Left renal cortex interstitium (tissue), 4 donors: ENCODE results near the gene FOXK2. TPM values are rescaled to one million over a fixed set of nuclear protein-coding genes. Genes with fewer than 3 reads are reported as not detected.
"Not testable (repeated sequence)": the region's sequence is repeated elsewhere in the genome, so short reads cannot be mapped to it uniquely, and the experiment has no call there.

ENCODE experiments used
- DNase-seq, 4 donors: peaks; one replicate each; pipeline ENCODE4 v3.0.0-alpha.2; 2013; ENCODE audit warnings: low read depth in 4 of 4, low spot score in 2 of 4, missing footprints in 1 of 4
- polyA plus RNA-seq, 4 donors: library from polyadenylated mRNA; unstranded; fragments of 120-200 nt; gene quantifications; one replicate each; pipeline ENCODE4 v1.2.1, GENCODE V29; 2013; ENCODE audit not compliant: insufficient read length in 4 of 4

FOXK2 gene
- polyA plus RNA-seq, 4 donors = 34.7 to 48.6 (median 42.8) TPM

DNA sequence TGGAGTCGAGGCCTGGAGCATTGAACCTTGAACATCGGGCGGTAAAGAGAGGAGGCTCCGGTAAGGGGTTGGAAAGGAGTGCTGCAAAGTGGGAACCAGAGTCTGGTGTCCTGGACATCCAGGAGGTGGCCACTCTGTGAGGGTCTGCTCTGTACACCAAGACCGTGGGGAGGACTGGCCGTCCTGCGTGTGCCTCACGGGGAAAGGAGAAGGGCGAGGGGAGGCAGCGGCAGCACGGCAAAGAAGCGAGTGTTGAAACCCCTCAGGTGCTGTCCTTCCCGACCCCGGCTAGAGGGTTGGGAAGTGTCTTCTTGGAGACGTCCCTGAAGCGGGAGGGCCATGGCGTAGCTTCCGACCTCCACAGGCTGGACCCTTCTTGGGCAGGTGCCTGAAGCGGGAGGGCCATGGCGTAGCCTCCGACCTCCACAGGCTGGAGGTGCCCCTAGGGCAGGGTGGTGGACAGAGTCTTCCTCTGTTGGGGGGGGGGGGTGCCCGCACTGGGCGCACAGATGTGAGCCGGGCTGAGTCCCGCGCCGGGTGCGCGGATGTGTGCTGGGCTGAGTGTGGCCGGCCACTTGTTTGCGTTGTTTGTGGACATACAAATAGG lies 42.0 kb downstream of the FOXK2 start:
- DNase-seq = no peak

GRCh38 chr17:82562718-82563220 lies 43.2 kb downstream of the FOXK2 start:
- not testable (repeated sequence) for DNase-seq

DNA sequence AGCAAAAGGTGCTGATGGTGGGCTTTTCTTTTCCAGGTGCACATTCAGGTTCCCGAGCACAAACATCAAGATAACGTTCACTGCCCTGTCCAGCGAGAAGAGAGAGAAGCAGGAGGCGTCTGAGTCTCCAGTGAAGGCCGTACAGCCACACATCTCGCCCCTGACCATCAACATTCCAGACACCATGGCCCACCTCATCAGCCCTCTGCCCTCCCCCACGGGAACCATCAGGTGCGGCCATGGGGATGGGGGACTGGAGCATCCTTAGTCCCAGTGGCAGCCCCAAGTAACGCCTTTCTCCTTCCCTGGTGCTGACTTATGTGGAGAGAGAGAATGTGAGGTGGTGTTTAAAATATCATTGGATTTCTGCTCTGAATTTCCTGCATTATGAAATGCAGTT lies 43.8 kb downstream of the FOXK2 start:
- DNase-seq = no peak

- not testable (repeated sequence) for DNase-seq
Measured at GRCh38 chr17:82563745-82564144, 44.2 kb downstream of the FOXK2 start.

GRCh38 chr17:82564241-82564640 lies 44.7 kb downstream of the FOXK2 start:
- DNase-seq = no peak

DNA sequence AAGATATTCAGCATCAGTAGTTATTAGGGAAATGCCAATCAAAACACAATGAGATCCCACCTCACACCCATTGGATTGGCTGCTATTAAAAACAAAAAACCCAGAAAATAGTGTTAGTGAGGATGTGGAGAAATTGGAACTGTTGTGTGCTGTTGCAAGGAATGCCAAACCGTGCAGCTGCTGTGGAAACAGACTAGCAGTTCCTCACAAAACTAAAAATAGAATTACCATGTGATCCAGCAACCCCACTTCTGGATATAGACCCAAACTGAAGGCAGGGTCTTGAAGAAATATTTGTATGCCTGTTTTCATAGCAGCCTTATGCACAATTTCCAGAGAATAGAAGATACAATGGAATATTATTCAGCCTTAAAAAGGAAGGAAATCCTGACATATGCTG lies 46.0 kb downstream of the FOXK2 start:
- DNase-seq = no peak

GRCh38 chr17:82566129-82566960 lies 46.8 kb downstream of the FOXK2 start:
- no peak for DNase-seq

- DNase-seq = no peak
Measured at GRCh38 chr17:82567286-82567685, 47.8 kb downstream of the FOXK2 start.

DNA sequence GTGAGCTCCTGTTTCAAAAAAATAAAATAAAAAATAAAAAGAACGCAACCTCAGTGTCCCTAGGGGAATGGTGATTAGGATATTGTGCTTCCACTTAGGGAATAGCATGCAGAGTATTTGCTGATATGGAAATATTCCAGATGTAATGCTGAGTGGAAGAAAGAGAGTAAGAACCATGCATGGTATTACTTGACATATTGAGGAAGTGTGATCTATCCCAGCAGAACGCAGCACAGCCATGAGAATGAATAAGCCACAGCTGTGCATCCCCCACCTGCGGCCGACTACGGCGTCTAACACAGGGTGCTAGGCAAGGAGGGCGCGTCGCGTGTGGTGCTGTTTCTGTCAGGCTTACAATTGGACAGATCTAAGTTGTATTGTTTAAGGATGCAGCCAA lies 49.5 kb downstream of the FOXK2 start:
- DNase-seq = no peak

- DNase-seq = no peak
Measured at GRCh38 chr17:82569621-82570020, 50.1 kb downstream of the FOXK2 start.

DNA sequence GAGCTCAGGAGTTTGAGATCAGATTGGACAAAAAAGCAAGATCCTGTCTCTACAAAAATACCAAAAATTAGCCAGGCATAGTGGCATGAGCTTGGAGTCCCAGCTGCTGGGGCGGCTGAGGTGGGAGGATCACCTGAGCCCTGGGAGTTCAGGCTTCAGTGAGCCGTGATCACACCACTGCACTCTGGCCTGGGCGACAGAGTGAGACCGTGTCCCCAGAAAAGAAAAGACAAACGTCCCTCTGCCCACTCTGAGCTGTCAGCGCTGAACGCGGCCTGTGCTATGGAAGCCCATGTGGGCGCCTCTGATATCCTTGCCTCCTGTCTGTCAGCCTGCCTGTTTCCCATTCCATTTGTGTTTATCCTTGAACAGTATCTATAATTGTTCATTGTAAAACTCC lies 50.7 kb downstream of the FOXK2 start:
- DNase-seq = no peak

DNA sequence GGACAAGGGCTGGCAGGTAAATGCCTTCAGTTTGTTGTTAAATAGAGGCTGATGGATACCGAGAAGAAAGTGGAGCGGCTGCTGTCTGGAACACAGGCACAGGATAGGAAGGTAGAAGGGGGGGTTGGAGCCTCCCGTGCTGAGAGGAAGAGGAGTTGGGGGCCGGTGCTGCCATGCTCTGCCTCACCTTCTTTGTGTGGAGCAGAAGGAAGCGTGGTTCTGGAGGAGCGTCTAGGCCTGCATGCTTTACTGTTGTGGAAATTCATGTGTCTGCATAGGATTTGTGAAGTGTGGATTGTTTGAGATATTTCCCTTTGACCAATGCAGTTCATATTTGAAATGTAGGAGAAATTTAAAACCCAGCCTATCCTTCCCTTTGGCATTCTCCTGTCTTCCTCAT lies 52.3 kb downstream of the FOXK2 start:
- no peak for DNase-seq

- no peak for DNase-seq
Measured at GRCh38 chr17:82574041-82574440, 54.5 kb downstream of the FOXK2 start.

- not testable (repeated sequence) for DNase-seq
Measured at GRCh38 chr17:82575581-82576221, 56.2 kb downstream of the FOXK2 start.

DNA sequence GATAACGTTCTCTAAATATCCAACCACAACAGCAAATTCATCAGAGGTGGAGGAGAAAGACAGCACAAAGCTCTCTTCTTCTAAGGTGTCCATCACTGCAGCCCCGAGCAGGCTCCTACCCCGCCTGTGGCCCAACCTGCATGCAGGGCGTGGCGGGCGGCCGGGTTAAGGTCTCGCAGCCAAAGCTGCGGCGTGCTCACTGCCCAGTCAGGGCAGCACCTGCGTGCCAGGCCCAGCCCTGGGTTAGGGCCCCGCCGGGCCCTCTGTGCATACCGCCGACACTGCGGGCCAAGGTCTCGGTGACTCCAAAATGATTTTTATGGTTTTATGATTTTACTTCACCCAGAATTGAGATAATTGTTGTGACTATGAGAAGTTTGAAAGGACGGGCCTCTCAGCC lies 57.8 kb downstream of the FOXK2 start:
- no peak for DNase-seq

DNA sequence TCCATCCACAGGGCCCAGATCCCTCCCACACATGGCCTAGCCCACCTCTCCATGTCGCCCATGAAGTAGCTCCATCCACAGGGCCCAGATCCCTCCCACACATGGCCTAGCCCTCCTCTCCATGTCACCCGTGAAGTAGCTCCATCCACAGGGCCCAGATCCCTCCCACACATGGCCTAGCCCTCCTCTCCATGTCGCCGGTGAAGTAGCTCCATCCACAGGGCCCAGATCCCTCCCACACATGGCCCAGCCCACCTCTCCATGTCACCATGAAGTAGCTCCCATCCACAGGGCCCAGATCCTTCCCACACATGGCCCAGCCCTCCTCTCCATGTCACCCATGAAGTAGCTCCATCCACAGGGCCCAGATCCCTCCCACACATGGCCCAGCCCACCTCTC lies 60.4 kb downstream of the FOXK2 start:
- not testable (repeated sequence) for DNase-seq

DNA sequence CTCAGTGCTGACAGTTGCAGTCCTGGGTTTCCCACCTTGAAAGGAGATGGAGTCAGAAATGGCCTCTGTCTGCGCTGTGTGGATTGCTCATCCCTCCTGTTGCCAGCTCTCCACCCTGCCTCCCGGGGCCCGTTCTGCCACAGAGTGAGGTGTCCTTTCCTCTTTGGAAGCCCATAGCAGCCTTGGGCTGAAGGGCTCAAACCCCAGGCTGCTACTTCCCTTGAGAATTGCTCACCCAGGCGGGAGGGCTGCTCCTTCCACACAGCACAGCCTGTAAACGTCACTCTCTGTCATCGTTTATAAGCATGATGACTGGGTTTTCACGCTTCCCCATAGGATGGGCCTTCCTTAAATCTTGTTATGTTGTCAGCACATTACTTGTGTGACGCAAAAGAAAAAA lies 62.7 kb downstream of the FOXK2 start:
- no peak for DNase-seq

GRCh38 chr17:82582709-82583108 lies 63.2 kb downstream of the FOXK2 start:
- no peak for DNase-seq

GRCh38 chr17:82583720-82584234 lies 64.2 kb downstream of the FOXK2 start:
- DNase-seq = no peak

DNA sequence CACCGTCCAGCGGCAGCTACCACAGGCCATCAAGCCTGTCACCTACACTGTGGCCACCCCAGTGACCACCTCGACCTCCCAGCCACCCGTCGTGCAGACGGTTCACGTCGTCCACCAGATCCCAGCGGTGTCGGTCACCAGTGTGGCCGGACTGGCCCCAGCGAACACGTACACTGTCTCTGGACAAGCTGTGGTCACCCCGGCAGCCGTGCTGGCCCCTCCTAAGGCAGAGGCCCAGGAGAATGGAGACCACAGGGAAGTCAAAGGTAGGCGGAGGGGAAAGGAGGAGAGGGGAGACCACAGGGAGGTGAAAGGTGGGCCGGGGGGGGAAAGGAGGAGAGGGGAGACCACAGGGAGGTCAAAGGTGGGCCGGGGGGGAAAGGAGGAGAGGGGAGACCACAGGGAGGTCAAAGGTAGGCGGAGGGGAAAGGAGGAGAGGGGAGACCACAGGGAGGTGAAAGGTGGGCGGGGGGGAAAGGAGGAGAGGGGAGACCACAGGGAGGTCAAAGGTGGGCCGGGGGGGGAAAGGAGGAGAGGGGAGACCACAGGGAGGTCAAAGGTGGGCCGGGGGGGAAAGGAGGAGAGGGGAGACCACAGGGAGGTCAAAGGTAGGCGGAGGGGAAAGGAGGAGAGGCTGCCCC lies 66.5 kb downstream of the FOXK2 start:
- not testable (repeated sequence) for DNase-seq
